ENCODE measurements around the gene ITGAV. TPM values are rescaled to one million over a fixed set of nuclear protein-coding genes. Genes with fewer than 3 reads are reported as not detected.

ITGAV gene
- total RNA-seq, 1 experiment from 2014 or later = 118 TPM

DNA sequence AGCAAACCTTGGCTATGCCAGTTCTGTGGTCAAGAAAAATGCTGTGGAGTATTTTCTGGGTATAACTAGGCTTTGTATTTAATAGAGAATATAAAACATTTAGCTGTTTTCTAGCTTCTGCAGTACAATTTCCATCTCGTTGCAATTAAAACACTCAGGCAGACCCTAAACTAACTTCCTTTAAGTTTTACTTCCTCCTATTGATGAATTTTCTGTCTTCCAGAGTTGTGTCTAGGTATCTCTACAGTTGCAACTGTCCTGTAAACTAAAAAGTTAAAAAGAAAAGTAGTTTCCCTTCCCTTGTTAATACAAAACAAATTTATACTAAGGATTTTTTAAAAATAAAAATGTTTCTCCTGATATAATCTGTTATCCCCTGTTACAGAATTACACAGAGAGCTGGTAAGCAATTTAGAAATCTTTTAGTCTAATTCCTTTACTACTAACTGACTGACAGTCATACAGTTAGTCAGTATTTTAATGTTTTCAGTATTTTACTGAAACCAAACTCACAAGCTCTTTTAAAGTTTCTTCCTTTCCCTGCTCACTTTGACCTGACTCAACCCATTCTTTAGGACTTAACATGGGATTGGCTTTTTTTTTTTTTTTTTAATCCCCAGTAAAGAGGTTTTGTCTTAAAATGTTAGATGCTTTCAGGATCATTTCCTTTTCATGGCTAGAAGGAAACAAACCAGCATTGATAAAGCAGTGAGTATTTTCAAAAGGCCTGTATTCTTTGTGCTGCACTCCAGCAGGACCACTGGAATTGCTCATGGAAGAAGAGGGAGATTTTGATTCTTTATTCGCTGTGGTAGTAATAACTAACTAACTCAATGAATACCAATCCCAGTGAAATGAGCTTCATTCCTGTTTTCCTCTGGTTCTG is 22.9 kb downstream of the ITGAV start:
- DNase-seq (ENCODE audit: low read depth) = no peak

DNA sequence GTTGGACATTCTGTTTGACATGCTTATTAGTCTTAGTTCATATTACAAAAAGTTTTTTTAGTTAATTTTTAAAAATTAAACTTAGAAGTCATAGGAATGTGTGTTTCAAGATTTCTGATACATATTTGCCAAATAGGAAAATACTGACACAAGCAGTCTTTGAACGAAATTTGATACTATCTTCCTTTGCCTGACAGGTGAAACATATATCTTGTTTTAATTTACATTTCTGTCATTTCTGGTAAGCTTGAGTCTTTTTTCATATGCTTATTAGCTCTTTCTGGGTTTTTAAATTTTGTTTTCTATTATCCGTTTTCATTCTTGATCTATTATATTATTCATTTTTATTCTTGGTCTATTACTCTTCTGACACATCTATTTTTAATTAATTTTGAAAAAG is 24.5 kb downstream of the ITGAV start:
- no peak for DNase-seq (ENCODE audit: low read depth)

DNA sequence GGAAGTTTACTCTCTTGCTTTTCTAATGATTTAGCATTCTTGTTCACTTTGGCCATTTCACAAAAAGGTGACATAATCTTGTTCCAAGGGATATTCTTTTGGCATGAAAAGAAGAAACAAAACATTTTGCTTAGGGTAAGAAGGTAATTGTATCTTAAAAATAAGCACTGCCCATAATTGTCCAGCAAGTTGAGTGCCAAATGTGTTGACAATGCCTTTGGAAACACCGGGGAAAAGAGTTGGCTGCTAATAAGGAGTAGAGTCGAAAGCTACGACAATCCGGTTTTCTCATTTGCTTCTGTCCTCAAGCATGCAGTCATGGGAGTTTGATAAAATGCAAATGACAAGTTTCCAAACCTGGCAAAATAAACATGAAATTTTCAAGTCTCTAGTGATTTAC is 27.3 kb downstream of the ITGAV start:
- DNase-seq (ENCODE audit: low read depth) = no peak

DNA sequence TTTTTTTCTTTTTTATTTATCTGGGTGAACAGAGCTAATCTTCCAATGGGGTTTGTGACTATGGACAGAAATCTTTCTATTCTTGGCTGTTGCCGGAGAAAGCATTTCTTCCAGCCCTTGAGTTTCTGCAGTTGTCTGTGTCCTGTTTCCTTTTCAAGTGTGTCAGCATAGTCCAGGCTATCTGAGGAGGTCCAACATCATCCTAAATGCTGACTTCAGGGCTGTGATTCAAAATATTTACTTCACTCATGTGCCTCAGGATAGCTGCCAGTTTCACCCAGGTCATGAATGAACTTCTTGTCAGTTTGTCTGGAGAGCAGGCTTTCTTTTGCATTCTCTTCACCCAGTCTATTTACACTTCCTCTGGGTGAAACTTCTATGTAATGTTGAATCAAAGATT is 27.9 kb downstream of the ITGAV start:
- no peak for DNase-seq (ENCODE audit: low read depth)

DNA sequence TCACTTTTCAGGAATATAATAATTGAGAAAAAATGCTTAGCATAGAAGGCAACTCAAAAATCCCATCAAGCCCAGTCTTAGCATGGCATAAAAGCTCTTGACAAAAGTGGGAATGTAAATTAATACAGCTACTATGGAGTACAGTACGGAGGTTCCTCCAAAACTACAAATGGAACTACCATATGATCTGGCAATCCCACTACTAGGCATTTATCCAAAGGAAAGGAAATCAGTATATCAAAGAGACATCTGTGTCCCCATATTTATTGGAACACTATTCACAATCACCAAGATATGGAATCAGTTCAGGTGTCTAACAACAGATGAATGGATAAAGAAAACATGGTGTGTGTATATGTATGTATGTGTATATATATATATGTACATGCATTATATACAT is 28.8 kb downstream of the ITGAV start:
- no peak for DNase-seq (ENCODE audit: low read depth)

DNA sequence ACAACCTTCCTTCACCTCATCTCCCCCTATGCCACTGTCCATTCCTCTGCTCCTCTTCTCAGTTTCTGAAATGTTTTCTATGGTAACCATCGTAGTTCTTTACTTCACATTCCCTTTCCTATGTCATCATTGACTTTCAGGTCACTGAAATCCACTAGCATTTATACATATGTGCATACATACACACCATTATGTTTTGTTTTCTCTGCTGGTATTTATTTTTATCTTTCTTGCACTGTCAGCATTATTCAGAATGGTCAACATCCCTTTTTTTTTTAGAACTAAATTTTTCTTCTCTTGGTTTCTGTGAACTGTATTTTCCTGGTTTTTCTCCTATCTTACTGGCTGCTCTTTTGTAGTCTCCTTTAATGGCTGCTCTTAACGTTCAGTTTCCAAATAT is 33.2 kb downstream of the ITGAV start:
- DNase-seq (ENCODE audit: low read depth) = no peak

DNA sequence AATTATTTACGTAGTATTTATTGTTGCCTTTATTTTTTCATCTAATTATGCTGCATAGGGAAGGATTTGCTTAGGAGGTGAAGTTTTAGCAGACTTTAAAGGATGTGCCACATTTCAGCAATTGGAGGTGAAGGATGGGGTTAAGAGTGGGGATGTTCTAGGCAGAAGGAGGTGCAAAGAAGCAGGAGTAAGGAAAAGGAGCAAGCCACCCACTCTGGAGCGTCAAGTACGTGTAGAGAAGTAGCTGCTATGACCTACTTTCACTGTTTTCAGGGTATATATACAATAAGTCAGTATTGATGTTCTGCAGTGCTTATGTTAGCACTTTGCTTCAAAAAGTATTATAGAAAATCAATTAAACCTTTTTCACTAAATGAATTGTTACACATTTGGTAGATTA is 34.4 kb downstream of the ITGAV start:
- no peak for DNase-seq (ENCODE audit: low read depth)

DNA sequence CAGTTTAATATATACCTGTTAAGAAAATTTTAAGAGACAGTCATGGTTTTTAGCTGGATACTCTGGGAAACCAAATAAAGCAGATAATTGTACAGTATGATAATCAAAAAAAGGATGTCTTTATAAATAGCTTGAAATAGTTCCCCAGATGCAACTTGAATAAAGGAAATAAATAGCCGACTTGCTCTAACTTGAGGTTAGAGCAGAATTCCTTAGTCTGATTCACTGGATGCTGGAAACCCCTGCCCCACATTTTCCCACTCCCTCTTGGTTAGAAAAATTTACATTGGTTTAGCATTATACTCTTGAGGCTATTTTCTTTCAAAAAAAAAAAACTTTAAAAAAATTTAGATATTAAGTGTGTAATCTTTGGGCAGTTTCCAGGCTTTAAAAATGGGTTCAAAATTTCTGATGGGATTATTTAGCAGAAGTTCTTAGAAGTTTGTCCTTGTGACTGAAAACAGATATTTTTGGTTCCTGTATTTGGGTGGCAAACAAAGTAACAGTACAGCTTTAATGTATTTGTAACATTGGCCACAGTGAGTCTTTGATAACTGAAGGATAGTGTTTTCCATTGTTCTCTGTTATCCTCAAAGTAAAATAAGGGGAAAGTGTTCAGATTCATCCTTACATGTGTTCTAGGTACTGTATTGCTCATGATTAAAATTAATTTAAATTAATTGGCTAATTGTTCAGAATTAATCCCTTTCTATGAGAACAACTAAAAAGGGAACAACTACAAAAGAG is 39.6 kb downstream of the ITGAV start:
- no peak for DNase-seq (ENCODE audit: low read depth)

DNA sequence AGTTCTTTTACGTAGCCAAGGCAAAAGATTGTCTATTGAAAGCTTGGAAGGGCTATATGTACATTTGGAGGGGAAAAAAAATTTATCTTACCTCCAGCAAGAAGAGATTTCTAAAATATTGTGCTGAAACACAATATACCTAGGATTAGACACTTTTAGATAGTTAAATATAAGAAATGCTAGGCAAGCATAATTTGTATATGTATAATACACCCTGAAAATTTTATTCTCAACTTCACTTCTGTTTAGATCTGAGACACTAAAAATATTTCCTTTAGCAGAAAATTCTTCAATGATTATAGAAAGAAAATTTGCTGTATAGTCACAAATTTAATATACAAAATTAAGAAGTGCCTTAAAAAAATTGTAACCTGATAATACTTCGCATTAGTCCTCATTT is 42.6 kb downstream of the ITGAV start:
- DNase-seq (ENCODE audit: low read depth) = no peak

DNA sequence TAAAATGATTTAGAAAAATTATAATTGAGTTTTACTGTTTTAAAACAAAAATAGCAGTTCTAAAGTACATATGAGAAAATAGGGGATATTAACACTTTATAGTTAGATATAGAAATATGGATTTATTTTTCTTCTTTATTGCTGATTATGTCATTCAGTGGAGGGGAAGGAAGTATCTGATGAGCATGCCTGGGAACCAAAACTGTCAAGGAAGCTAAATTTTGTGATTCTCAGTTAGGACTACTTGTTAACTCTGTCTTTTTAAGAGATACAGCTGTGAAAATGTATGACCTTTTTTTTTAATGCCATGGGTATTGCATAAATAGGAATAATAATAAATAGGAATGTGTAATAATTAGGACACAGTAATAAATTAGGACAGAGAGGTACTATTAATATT is 44.8 kb downstream of the ITGAV start:
- no peak for DNase-seq (ENCODE audit: low read depth)

DNA sequence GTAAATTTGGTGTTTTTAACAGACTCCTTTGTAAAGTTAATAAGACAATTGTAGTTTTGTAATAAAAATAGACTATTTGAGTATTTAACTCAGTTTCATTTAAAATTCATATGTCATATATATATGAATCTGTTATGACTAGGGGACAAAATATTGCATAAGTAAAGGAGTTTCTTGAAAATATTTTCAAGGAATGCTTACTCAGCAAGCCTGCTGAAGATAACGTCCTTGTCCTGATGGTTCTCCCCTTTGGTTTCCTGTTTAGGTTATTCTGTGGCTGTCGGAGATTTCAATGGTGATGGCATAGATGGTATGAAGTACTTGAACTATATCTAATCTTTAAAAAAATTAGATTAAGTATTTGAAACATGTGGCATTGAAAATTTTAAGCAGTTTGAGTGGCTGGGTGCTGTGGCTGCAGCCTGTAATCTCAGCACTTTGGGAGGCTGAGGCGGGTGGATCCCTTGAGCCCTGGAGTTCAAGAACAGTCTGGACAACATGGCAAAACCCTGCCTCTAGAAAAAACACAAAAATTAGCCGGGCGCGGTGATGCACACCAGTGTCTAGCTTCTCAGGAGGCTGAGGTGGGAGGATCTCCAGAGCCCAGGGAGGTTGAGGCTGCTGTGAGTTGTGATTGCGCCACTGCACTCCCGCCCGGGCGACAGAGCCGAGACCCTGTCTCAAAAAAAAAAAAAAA is 47.1 kb downstream of the ITGAV start:
- DNase-seq (ENCODE audit: low read depth) = no peak

DNA sequence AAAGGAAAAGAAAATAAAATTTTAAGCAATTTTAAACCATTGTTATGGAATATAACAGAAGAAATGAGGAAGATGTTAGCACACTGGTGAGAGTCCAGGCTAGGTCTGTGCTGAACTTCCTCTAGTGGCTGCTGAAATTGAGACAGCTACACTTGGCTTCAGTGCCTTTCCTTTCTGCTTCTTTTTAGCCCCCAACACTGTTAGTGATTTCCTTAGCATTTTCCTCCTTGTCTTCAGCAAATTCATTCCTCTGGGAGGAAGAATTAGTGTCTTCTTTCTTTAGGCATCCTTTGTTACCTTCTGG is 47.6 kb downstream of the ITGAV start:
- DNase-seq (ENCODE audit: low read depth) = no peak

DNA sequence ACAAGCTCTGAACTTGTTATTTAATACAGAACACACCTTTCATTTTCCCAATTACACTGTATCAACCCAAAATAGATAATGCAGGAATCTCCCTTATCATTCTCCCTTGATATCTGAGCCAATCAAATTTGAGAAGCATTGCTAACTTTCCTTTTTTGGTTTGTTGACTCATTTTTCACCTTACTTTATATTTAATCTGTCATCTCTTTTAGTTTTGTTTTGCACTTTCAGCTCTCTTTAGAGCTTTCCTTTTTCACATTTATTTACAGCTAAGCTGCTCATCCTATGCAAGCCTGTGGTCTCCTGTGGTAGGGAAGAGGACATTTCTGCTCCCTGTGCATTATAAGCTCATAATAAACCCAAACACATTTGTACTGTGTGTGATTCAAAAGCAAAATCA is 50.1 kb downstream of the ITGAV start:
- no peak for DNase-seq (ENCODE audit: low read depth)

DNA sequence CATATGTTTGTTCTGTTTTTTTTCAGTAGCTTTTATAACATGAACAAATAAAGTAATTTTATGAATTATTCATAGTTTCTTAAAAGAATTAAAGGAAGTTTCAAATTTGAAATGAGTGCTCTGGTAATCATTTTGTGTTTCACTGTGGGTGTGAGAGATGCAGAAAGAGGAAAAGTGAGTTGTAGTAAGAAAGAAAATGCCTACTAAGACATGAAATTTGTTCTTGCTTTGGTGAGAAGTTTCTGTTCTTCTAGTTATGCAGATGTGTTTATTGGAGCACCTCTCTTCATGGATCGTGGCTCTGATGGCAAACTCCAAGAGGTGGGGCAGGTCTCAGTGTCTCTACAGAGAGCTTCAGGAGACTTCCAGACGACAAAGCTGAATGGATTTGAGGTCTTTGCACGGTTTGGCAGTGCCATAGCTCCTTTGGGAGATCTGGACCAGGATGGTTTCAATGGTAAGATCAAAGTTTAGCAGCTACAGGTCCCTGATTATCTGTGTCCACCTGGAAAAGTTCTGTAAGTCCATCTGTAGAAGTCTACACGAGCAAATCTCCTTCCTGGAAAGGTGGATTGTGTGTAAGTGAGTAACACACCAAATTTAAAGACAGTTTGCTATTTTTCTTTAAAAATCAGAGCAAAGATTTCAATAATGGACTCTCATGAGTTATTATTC is 51.4 kb downstream of the ITGAV start:
- DNase-seq (ENCODE audit: low read depth) = no peak

DNA sequence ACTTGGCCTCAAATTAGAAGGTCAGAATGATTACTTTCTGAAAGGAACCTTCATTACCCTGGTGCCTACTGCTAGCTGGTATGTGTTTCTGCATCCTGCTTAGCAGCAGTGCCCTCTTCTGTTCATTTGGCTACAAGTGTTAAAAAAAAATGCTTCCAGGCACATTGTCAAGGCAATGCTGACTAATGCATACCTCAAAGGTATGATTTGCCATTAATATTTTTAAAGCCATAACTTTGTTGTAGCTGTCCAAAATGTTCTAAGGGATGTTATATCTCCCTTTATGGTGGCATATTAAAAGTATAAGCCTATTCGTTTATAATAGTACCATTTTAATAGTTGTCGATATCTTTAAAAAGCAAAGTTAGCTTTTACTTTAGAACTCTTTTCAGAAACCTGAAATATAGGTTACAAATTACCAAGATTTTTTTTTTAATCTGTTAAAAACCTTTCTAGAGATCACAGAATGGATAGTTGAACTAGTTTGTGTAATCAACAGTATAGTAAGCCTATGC is 52.0 kb downstream of the ITGAV start:
- peak; percentile 58 for DNase-seq (ENCODE audit: low read depth)

DNA sequence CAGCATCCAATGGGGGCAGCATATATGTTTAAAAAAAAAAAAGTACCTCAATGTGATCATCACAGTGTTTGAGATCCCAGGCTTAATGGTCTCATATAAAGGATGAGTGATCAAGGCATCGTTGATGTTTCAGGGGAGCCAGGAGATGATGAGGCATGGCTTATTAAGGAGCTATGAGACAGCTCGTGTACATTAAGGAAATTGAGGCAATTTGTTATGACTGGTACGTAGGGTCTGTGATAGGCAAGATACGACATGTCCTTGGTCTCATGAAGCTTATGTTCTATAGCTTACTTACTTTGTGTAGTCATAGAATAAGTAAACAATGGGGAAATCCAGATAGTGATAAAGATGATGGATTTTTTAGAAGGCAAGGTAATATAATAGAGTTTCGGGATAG is 54.9 kb downstream of the ITGAV start:
- no peak for DNase-seq (ENCODE audit: low read depth)

DNA sequence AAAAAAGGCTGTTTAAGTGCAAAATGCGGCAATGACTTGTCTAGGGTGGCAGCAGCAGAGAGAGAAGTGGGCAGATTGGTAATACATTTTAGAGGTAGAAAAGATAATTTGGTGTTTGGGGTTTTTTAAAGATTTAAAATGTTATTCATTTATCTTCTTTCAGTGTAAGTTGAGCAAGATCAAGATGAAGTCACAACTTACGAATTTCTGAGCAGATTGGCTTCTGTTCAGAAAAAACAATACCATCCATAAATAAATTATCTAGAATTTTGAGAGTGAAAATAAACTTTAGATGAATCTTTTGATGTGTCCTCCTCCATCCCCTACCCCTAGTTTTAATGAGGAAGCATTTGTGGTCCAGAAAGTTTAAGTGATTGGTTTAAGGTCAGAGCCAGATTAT is 56.1 kb downstream of the ITGAV start:
- no peak for DNase-seq (ENCODE audit: low read depth)

DNA sequence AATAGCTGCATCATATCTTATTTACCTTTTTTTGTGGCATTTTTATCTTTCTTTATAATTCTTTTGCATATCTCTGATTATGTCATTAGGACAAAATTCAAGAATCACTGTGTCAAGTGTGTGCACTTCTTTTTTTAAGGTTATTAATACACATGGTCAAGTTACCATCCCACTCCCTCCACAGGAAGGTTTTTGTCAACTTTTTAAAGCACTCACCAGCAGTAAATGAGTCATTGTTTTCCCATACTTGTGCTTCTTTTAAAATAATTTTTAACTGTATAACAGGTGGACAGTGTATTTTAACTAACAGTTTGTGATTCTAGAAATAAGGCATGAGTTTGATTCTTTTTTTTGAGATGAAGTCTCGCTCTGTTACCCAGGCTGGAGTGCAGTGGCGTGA is 58.3 kb downstream of the ITGAV start:
- DNase-seq (ENCODE audit: low read depth) = no peak

DNA sequence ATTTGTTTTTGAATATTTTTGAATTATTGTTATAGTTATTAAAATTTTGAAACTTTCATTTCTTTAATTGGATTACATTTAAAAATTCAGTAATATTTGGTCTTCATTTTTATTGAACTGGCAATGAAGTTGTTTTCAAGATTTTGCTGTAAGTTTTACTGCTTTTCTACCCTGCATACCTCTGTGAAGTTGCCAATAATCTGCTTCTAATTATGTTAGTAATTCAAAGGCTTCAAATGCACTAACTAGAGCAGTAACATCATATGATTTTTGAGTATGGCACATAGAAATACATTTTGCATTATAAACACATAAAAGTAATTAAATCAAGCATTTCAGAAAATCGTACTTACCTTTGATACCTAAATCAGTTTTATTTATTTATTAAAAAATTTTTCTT is 63.7 kb downstream of the ITGAV start:
- DNase-seq (ENCODE audit: low read depth) = no peak

DNA sequence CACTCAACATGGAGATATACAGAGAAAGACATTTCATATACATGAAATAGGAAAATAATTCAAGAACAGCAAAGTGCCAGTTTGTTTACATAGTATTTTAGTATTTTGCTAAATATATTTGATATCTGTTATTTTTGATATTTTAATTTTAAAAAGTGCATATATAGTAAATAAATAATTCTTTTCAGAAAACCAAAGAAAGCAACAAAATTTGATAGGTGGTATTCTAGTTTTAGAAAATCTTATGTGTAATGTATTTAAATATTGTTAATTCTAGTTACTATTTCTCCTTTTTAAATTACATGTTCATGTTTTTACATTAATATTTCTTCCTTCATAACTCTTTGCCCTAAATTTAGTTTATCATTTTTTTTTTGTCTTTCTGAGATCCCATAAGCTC is 69.5 kb downstream of the ITGAV start:
- DNase-seq (ENCODE audit: low read depth) = no peak

DNA sequence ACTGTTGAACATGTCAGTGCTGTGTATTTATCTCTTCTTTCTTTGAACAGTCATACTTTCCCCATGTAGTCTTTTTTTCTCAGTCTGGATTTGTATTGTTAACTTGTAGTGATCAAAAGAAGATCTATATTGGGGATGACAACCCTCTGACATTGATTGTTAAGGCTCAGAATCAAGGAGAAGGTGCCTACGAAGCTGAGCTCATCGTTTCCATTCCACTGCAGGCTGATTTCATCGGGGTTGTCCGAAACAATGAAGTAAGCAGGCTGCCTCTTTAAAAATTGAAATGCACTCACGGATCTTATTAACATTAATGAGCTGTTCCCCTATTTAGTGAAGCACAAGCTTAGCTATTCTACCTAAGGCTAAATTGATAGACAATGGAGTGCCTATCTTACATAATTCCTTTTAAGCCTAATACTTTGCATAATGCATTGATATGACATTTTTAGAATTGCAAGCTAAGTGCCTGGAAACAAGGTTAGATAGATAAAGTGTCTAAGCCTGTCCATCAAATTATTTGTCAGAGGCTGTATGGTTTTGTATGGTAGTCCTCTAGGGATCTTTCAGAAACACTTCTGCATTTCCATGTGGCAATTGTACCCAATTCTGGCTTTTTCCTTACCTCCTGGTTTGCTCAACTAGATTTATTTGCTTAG is 74.7 kb downstream of the ITGAV start:
- DNase-seq (ENCODE audit: low read depth) = no peak

DNA sequence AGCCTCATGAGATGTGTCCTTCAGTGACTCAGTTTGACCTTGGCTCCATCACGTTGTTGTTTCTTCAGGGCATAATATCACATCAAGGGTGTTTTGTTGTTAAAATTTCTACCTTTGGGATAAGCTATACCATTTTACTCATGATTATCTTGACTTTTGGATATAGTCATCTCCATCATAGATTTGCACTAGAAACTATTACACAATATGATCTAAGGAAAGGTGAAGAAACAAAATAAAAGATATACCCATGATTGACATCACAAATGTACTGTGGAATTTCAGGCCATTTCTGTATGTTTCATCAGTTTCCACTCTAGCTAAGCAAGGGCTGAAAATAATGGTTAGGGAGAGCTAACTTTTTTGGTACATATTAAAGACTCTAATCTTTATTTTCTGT is 79.3 kb downstream of the ITGAV start:
- no peak for DNase-seq (ENCODE audit: low read depth)
